ENCODE data around the gene CPD.

CPD gene

GRCh38 chr17:30357476-30357875 is 21.3 kb upstream of the CPD start:
- DNase-seq = no peak

- DNase-seq = no peak
Observed at GRCh38 chr17:30358055-30358760, 20.5 kb upstream of the CPD start.

DNA sequence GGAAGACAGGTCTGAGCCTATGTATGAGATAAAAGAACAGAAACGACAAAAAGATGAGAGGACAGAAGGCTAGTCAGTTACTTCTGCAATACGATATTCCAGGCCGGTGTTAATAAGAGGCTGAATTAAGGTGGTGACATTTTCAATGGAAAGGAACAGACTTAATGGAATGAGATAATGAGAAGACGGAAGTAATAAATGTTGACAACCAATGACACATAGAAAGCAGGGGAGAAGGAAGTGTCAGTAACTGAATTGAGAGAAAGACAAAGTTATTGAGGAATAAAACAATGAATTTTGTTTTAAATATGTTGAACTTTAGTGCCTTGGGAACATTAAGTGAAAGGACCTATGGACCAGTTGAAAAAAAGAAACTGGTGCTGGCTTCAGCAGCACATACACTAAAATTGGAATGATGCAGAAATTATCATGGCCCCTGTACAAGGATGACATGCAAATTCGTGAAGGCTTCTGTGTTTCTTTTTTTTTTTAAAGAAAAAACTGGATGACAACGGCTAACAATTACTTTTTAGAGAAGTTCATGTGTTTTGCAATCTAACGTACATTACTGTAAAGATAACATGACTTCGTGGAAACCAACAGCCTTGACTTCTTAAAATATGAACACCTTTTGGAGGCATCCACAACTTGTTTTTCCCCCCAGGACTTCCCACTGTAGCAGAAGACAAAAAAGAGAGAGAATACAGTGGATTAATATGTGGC is 18.5 kb upstream of the CPD start:
- DNase-seq = no peak

DNA sequence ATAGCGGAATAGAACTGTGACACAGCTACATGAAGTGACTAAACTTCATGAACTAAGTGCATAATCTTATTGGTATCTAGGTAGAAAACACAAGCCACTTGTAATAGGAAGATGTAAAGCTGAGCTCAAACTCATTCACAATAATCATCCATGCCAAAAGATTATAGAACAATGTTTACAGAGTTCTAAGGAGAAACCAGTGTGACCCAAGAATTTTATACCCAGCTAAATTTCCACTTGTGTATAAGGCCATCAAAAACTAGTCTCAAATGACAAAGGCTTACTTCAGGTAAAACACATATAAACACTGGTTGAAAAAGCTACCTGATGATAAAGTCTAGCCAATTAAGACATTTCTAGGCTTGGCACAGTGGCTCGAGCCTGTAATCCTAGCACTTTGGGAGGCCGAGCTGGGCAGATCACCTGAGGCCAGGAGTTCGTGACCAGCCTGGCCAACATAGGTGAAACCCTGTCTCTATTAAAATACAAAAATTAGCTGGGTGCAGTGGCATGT is 16.9 kb upstream of the CPD start:
- no peak for DNase-seq

DNA sequence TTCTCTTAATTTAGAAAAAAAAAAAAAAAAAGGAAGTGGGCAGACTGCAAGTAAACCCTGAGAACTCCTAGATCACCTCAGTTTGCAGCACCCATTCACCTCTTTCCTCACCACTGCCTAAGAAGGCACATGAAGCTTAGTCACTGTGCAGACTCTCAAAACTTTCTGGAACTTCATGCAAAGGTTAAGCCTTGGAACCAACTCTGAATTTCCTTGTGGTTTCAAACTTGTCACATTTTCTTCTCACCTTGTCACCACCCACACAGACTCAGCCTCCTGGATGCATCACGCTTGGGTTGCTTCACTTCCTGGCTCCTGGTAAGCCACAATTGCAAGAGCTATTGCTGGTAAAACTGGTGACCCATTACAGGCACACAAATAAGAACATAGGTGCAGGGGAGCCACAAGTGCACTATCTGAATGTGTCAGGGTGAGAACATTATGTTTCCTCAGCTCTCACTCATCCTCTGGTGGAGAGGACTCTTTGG is 15.0 kb upstream of the CPD start:
- DNase-seq = peak; percentile 97

- DNase-seq = no peak
Observed at GRCh38 chr17:30366536-30366935, 12.2 kb upstream of the CPD start.

- no peak for DNase-seq
Observed at GRCh38 chr17:30368912-30369720, 9.6 kb upstream of the CPD start.

- no peak for DNase-seq
Observed at GRCh38 chr17:30369995-30370394, 8.7 kb upstream of the CPD start.

- peak; percentile 70 for DNase-seq
Observed at GRCh38 chr17:30372755-30373154, 6.0 kb upstream of the CPD start.

- DNase-seq = no peak
Observed at GRCh38 chr17:30375661-30376060, 3.1 kb upstream of the CPD start.

GRCh38 chr17:30376621-30377452 is 1.9 kb upstream of the CPD start:
- peak; percentile 18 for DNase-seq

DNA sequence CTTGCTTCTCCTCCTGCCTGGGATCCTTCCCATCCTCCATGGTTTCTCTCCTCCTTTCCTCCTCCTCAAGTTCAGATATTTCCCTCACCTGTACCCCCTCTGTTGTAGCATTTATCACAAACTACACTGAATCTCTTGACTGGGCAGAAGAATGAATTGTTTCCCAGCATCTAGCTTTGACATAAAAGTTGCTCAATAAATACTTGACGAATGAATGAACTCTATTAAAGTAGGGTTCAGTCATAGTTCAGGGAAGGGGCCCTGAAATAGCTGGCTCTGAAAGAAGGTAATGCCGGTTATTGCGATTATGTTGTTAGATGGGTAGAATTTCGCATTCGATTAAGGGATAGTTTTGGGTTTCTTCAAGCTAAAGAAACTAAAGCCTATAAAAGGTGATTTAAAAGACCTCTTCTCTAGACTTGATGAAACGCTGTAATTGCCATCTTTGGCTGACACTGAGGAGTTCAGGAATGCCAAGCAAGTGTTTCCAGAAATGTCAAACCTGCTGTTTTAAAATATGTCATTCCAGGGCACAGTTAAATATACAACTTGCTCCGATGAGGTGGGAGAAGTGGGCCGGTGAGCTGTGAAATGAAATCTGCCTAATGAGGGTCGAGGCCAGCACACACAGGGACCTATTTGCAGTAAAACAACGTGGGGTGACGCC is 1.0 kb upstream of the CPD start:
- DNase-seq = no peak

- DNase-seq = peak; percentile 77
Observed at GRCh38 chr17:30378241-30378824, 394 bp upstream of the CPD start.

GRCh38 chr17:30379303-30379902 is 676 bp downstream of the CPD start:
- DNase-seq = peak; percentile 45

- DNase-seq = peak; percentile 49
Observed at GRCh38 chr17:30379903-30380381, 1.2 kb downstream of the CPD start.

DNA sequence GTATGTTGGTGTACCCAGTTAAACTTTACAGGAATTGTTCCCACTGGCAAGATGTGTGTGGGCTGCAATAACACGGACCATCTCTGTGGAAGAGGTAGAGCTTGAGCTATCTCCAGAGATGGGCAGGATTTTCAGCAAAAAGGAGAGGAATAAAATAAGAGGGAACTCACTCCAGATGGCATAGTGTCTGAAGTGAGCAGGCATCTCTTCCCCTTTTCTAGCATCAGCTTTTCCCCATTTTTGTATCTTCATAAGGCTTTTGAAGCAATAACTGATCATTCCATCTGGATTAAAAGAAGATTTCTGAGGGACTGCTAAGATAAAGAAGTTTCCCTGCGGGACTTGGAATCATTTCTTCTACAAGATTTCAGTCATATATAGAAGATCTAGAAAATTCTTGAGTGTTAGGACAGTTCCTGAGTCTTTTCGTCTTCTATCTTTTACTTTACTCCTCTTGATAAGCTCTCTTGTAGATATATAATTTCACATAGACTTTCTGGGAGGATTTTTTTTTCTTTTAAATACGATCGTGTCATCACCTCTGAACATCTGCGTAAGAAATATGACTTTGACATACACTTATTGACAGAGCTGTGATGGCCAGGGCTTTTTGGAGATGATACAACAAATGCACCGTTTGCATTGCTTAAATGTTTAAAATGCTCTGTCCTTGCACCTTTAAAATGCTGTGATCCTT is 2.1 kb downstream of the CPD start:
- no peak for DNase-seq

DNA sequence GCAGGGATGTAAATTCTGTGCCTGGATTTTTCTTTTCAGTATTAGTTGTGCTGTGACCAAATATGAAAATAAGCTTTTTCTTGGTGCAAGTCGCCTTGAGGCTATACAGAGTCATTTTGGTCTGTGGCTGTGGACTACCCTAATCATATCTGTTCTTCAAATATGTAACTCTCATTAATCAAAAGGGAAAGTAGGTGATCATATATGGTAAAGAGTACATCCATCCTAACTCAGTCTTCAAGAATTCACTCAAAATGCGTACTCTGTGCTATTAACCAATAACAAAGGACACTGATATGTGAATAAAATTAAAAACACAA is 2.6 kb downstream of the CPD start:
- peak; percentile 64 for DNase-seq

DNA sequence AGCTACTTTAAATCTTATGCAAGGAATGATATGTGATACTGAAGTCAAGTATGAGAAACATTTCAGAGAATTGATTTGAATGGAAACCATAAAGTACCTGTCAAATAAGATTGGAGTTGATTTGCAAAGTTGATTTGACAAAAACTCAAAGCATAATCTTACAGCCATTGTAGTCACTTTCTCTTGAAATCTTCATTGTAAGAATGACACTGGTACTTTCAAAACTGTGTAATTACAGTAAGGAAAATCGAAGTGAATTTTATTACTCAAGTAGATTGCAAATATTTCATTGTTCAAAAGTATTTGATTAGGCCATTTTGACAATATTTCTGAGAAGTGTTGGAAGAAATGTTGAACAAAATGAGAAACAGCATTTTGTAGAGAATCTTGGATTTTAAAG is 3.6 kb downstream of the CPD start:
- DNase-seq = no peak

DNA sequence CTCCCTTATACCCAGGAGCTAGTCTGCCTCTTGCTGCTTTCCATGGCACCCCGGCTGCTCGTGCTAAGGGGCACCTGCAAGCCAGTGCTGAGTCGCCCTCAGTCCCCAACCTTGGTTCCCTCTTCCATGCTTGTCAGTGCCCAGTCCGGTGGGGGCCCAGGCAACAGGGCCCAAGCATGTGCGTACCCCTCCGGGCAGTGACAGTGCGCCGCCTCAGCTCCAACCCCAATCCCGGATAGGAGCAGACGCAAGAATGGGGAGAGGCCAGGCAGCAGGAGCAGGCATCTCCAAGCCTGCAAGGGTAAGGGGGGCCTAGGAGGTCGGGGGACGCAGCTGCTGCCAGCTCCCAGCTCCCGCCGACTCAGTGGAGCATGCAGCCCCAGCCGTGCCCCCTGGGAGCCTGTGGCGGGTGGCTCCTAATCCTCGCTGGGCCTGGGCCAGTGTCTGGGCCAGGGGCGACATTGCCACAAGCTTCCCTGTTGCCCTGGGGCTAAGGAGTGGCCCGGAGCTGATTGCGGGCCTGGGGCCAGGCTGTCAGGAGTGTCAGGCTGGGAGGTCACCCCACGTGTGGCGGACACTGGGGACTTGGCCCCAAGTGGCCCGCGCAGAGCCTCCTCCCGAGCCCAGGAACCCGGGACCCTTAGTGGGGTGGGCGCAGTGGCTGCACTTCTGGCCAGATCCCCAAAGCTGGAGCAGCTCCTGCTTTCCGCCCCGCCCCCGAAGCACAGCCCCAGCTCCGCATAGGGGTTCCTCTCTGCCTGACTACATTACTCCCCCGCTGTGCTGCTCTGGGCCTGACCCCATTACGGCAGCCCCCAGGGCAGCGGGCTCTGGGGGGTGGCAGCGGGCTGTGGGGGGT is 9.8 kb downstream of the CPD start:
- DNase-seq = no peak

Data from activated CD4-positive, alpha-beta T cell treated with anti-CD3 and anti-CD28 coated beads, Interleukin-10, Interleukin-2, amounts not matched to agents 100 ng/mL and 50 ng/mL, durations not matched to agents 16 hours and 8 hours (primary cell).